ENCODE measurements around the gene GABBR2. TPM values are rescaled to one million over a fixed set of nuclear protein-coding genes. Genes with fewer than 3 reads are reported as not detected.

The GABBR2 gene
- total and polyA plus RNA-seq, 2 donors (not counting 1 experiment from before 2014, with no cell fraction given), result 0.03 TPM; not detected in 1

GRCh38 chr9:98610711-98611110 lies 98.0 kb downstream of the GABBR2 start:
- intact Hi-C loops (cut with micrococcal nuclease), result no loop called here
- DNase-seq (no peak), ATAC-seq (ENCODE audit: low read depth) (no peak)
- H3K36me3 ChIP-seq (replicated peaks in 1 of 2; ENCODE audit: control extremely low read depth in 1 of 2, control insufficient read depth in 1 of 2, extremely low read depth in 1 of 2, insufficient read depth in 2 of 2, low read length in 1 of 2), result no peaks in the 10 kb centered on the region
- H2AFZ ChIP-seq (ENCODE audit: insufficient read depth, low read depth, low read length, poor library complexity, severe bottlenecking), result no peak overlapping the region
- no peak overlapping the region for H3K4me3 Mint-ChIP-seq
- H3K4me1 ChIP-seq (ENCODE audit: control insufficient read depth in 2 of 2, insufficient read depth in 2 of 2, low read length in 2 of 2), result no peaks in the 10 kb centered on the region
- H3K27me3 ChIP-seq (replicated peaks in 1 of 4; ENCODE audit: control extremely low read depth in 1 of 4, control insufficient read depth in 3 of 4, insufficient read depth in 4 of 4, low read length in 3 of 4), result peaks cover 0 to 2% (median 0%) of the 10 kb centered on the region in 4 experiments
- H3K27me3 Mint-ChIP-seq, result peaks cover 18% of the 10 kb centered on the region
- CTCF ChIA-PET, result no interaction called here
- no peak overlapping the region for H3K27ac ChIP-seq (ENCODE audit: low read length in 2 of 2)
- H3K27ac Mint-ChIP-seq, result no peak overlapping the region
- H3K9ac ChIP-seq (ENCODE audit: low read length), result no peak overlapping the region
- H3K9me3 Mint-ChIP-seq (ENCODE audit: insufficient read depth), result no peaks in the 10 kb centered on the region
- no peaks in the 10 kb centered on the region for H3K79me2 ChIP-seq (ENCODE audit: control insufficient read depth, insufficient read depth, low read length)
- H4K20me1 ChIP-seq (ENCODE audit: control insufficient read depth, insufficient read depth, low read length, poor library complexity, severe bottlenecking), result no peaks in the 10 kb centered on the region
- H3K4me1 Mint-ChIP-seq, result peaks cover 2% of the 10 kb centered on the region
- H3K4me3 ChIP-seq (ENCODE audit: control extremely low read depth in 1 of 5, extremely low read depth in 1 of 5, insufficient read depth in 1 of 5, low read depth in 2 of 5, low read length in 4 of 5), result no peak overlapping the region
- no peak overlapping the region for H3K4me2 ChIP-seq (replicated peaks; ENCODE audit: low read depth, low read length, poor library complexity, severe bottlenecking)
- POLR2A ChIA-PET, result no interaction called here
- no peaks in the 10 kb centered on the region for H3K9me3 ChIP-seq (ENCODE audit: control extremely low read depth in 1 of 3, control insufficient read depth in 2 of 3, insufficient read depth in 1 of 3, low read length in 2 of 3)
- TF ChIP-seq, protein P1, sequence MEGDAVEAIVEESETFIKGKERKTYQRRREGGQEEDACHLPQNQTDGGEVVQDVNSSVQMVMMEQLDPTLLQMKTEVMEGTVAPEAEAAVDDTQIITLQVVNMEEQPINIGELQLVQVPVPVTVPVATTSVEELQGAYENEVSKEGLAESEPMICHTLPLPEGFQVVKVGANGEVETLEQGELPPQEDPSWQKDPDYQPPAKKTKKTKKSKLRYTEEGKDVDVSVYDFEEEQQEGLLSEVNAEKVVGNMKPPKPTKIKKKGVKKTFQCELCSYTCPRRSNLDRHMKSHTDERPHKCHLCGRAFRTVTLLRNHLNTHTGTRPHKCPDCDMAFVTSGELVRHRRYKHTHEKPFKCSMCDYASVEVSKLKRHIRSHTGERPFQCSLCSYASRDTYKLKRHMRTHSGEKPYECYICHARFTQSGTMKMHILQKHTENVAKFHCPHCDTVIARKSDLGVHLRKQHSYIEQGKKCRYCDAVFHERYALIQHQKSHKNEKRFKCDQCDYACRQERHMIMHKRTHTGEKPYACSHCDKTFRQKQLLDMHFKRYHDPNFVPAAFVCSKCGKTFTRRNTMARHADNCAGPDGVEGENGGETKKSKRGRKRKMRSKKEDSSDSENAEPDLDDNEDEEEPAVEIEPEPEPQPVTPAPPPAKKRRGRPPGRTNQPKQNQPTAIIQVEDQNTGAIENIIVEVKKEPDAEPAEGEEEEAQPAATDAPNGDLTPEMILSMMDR (IDR thresholded peaks at IDR 0.05), result no peak
- TF ChIP-seq EZH2 (IDR thresholded peaks at IDR 0.05; ENCODE audit: borderline replicate concordance, insufficient read depth, low read depth, low read length, poor library complexity, severe bottlenecking), result no peak
- WGBS (ENCODE audit: insufficient coverage), result 84% methylated on average over 2 of the region's 5 CpGs

DNA sequence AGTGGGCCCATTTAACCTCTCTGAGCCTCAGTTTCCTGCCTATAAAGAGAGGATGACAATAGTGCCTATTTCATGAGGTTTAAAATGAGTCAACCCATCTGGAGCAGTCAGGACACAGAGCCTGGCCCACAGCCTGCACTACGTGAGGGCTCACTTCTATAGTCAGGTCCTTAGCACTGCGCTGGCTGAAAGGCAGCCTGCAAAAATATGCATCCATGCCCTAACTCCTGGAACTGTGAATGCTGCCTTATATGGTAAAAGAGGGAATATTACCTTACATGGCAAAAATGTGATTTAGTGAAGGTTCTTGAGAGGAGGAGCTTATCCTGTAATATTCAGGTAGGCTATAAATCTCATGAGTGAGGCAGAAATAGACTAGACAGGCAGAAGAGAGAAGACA lies 98.5 kb downstream of the GABBR2 start:
- CTCF ChIA-PET, result no interaction called here
- Histone ChIP-seq H3K36me3 (replicated peaks in 1 of 2; ENCODE audit: control extremely low read depth in 1 of 2, control insufficient read depth in 1 of 2, extremely low read depth in 1 of 2, insufficient read depth in 2 of 2, low read length in 1 of 2) (no peaks in the 10 kb centered on the region), H3K79me2 (ENCODE audit: control insufficient read depth, insufficient read depth, low read length) (no peaks in the 10 kb centered on the region), H3K27ac (ENCODE audit: low read length in 2 of 2) (no peak overlapping the region), H3K4me3 (ENCODE audit: control extremely low read depth in 1 of 5, extremely low read depth in 1 of 5, insufficient read depth in 1 of 5, low read depth in 2 of 5, low read length in 4 of 5) (no peak overlapping the region), H3K9ac (ENCODE audit: low read length) (no peak overlapping the region), H3K4me2 (replicated peaks; ENCODE audit: low read depth, low read length, poor library complexity, severe bottlenecking) (no peak overlapping the region), H4K20me1 (ENCODE audit: control insufficient read depth, insufficient read depth, low read length, poor library complexity, severe bottlenecking) (no peaks in the 10 kb centered on the region), H3K4me1 (ENCODE audit: control insufficient read depth in 2 of 2, insufficient read depth in 2 of 2, low read length in 2 of 2) (no peaks in the 10 kb centered on the region), H3K27me3 (replicated peaks in 1 of 4; ENCODE audit: control extremely low read depth in 1 of 4, control insufficient read depth in 3 of 4, insufficient read depth in 4 of 4, low read length in 3 of 4) (no peaks in the 10 kb centered on the region), H2AFZ (ENCODE audit: insufficient read depth, low read depth, low read length, poor library complexity, severe bottlenecking) (no peak overlapping the region), H3K9me3 (ENCODE audit: control extremely low read depth in 1 of 3, control insufficient read depth in 2 of 3, insufficient read depth in 1 of 3, low read length in 2 of 3) (peaks cover 0 to 1% (median 0%) of the 10 kb centered on the region in 3 donors)
- H3K27ac Mint-ChIP-seq, result no peak overlapping the region
- H3K4me1 Mint-ChIP-seq, result peaks cover 2% of the 10 kb centered on the region
- H3K4me3 Mint-ChIP-seq, result no peak overlapping the region
- POLR2A ChIA-PET, result no interaction called here
- TF ChIP-seq, protein P1 (IDR thresholded peaks at IDR 0.05), result no peak
- TF ChIP-seq EZH2 (IDR thresholded peaks at IDR 0.05; ENCODE audit: borderline replicate concordance, insufficient read depth, low read depth, low read length, poor library complexity, severe bottlenecking), result no peak
- 95% methylated on average over 2 of the region's 2 CpGs for WGBS (ENCODE audit: insufficient coverage)
- peaks cover 18% of the 10 kb centered on the region for H3K27me3 Mint-ChIP-seq
- no peaks in the 10 kb centered on the region for H3K9me3 Mint-ChIP-seq (ENCODE audit: insufficient read depth)
- DNase-seq (no peak), ATAC-seq (ENCODE audit: low read depth) (no peak)
- intact Hi-C loops (cut with micrococcal nuclease), result no loop called here

Measured in B cell (primary cell).